Mesenchymal stem cell (in vitro differentiated cells and primary cell): ENCODE data around the gene PPP1R12B.
"Not testable (repeated sequence)": the region's sequence is repeated elsewhere in the genome, so short reads cannot be mapped to it uniquely, and the experiment has no call there.

Source experiments
- DNase-seq: peaks from one replicate; pipeline ENCODE4 v3.0.0-alpha.2; 2013
- H2AFZ ChIP-seq: one replicate; pipeline ENCODE4 v1.6.1; 2013; ENCODE audit warnings: low read depth, mild to moderate bottlenecking, control low read depth, inconsistent platforms, low read length, moderate library complexity
- H2AK5ac ChIP-seq: 2 replicates; pipeline ENCODE4 v1.6.1; 2013; ENCODE audit warnings: low read length, moderate library complexity, mild to moderate bottlenecking, inconsistent platforms; ENCODE audit not compliant: severe bottlenecking
- H2BK120ac ChIP-seq: one replicate; pipeline ENCODE4 v1.6.1; 2013; ENCODE audit warnings: low read depth, mild to moderate bottlenecking, inconsistent platforms, low read length, moderate library complexity
- H2BK12ac ChIP-seq, 2 experiments: one replicate each; pipeline ENCODE4 v1.6.1; 2013; ENCODE audit warnings: inconsistent platforms in 2 of 2, low read length in 2 of 2, mild to moderate bottlenecking in 2 of 2, moderate library complexity in 2 of 2, control low read depth in 1 of 2
- H2BK15ac ChIP-seq: one replicate; pipeline ENCODE4 v1.6.1; 2013; ENCODE audit warnings: mild to moderate bottlenecking, low read depth, inconsistent platforms; ENCODE audit not compliant: poor library complexity, severe bottlenecking
- H2BK5ac ChIP-seq: 2 replicates; pipeline ENCODE4 v1.6.1; 2013; ENCODE audit warnings: low read depth, mild to moderate bottlenecking, low read length, control low read depth, inconsistent platforms; ENCODE audit not compliant: poor library complexity, severe bottlenecking
- H3K14ac ChIP-seq, 2 experiments: one replicate each; pipeline ENCODE4 v1.6.1; 2013; ENCODE audit warnings: inconsistent platforms in 2 of 2, low read length in 2 of 2, control low read depth in 1 of 2, mild to moderate bottlenecking in 1 of 2, moderate library complexity in 1 of 2
- H3K18ac ChIP-seq, 2 experiments: one replicate each; pipeline ENCODE4 v1.6.1; 2013; ENCODE audit warnings: inconsistent platforms in 2 of 2, low read length in 2 of 2, control low read depth in 1 of 2, low read depth in 1 of 2, mild to moderate bottlenecking in 1 of 2
- H3K23ac ChIP-seq, 2 experiments: one replicate each; pipeline ENCODE4 v1.6.1; 2013; ENCODE audit warnings: inconsistent platforms in 2 of 2, low read length in 2 of 2, mild to moderate bottlenecking in 2 of 2, moderate library complexity in 2 of 2, control low read depth in 1 of 2
- H3K27ac ChIP-seq: 2 replicates; pipeline ENCODE4 v1.5.1; 2013; ENCODE audit warnings: mild to moderate bottlenecking, moderate library complexity, low read length, control low read depth, inconsistent platforms; ENCODE audit not compliant: poor library complexity, severe bottlenecking
- H3K27me3 ChIP-seq, 2 experiments: 2 replicates each; pipeline versions ENCODE4 v1.6.1 to v1.7.0; 2013; ENCODE audit warnings: low read length in 2 of 2, mild to moderate bottlenecking in 2 of 2, moderate library complexity in 2 of 2, control low read depth in 1 of 2, inconsistent platforms in 1 of 2; ENCODE audit not compliant: control insufficient read depth in 1 of 2, insufficient read depth in 1 of 2
- H3K36me3 ChIP-seq, 2 experiments: 2 replicates each; pipeline versions ENCODE4 v1.6.1 to v1.7.0; 2013; ENCODE audit warnings: low read length in 2 of 2, control low read depth in 1 of 2, inconsistent platforms in 1 of 2, low read depth in 1 of 2, mild to moderate bottlenecking in 1 of 2; ENCODE audit not compliant: insufficient read depth in 2 of 2, control insufficient read depth in 1 of 2
- H3K4ac ChIP-seq, 2 experiments: one replicate each; pipeline ENCODE4 v1.6.1; 2013; ENCODE audit warnings: inconsistent platforms in 2 of 2, low read length in 2 of 2, mild to moderate bottlenecking in 2 of 2, moderate library complexity in 2 of 2, control low read depth in 1 of 2, low read depth in 1 of 2
- H3K4me1 ChIP-seq: 2 replicates; pipeline ENCODE4 v1.6.1; 2013; ENCODE audit warnings: low read depth, low read length, control low read depth; ENCODE audit not compliant: control insufficient read depth, insufficient read depth
- H3K4me2 ChIP-seq: 2 replicates; pipeline ENCODE4 v1.6.1; 2013; ENCODE audit warnings: low read length, mild to moderate bottlenecking, inconsistent platforms; ENCODE audit not compliant: poor library complexity, severe bottlenecking
- H3K4me3 ChIP-seq, 2 experiments: 2 replicates each; pipeline versions ENCODE4 v1.5.1 to v1.7.0; 2013; ENCODE audit warnings: low read length in 2 of 2, mild to moderate bottlenecking in 2 of 2, control low read depth in 1 of 2, low read depth in 1 of 2; ENCODE audit not compliant: insufficient read depth in 1 of 2
- H3K79me1 ChIP-seq: replicated peaks from 2 replicates; pipeline ENCODE4 v1.6.1; 2013; ENCODE audit warnings: mild to moderate bottlenecking, control low read depth, low read length, inconsistent platforms; ENCODE audit not compliant: poor library complexity, severe bottlenecking
- H3K9ac ChIP-seq: 2 replicates; pipeline ENCODE4 v1.7.0; 2013; ENCODE audit warnings: mild to moderate bottlenecking, low read length, moderate library complexity
- H3K9me3 ChIP-seq: 2 replicates; pipeline ENCODE4 v1.7.0; 2013; ENCODE audit warnings: mild to moderate bottlenecking, low read length; ENCODE audit not compliant: control insufficient read depth
- H4K8ac ChIP-seq: one replicate; pipeline ENCODE4 v1.6.1; 2013; ENCODE audit warnings: inconsistent platforms, mild to moderate bottlenecking, low read length, moderate library complexity
- H4K91ac ChIP-seq: one replicate; pipeline ENCODE4 v1.6.1; 2013; ENCODE audit warnings: mild to moderate bottlenecking, low read length, inconsistent platforms
- WGBS: methylation state at CpG from one replicate; pipeline ENCODE4 v1.1.7; 2013; ENCODE audit warnings: mixed read lengths; 5-methylcytosine and 5-hydroxymethylcytosine counted together

PPP1R12B gene

DNA sequence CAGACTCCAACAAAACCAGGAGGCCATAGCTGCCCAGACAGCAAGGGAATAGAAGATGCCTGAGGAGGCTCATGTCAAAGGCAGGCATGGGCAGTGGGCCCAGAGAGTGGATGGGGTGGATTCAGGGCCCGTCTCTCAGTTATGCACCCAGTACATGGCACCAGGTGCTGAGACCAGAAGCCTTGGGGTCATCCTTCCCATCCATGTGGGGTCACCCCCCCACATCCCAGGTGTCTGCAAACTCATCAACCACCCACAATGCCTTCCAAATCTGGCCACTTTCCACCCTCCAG lies 266.7 kb downstream of the PPP1R12B start:
- not testable (repeated sequence) for H3K23ac ChIP-seq, H3K36me3 ChIP-seq, H3K4me3 ChIP-seq, H3K27me3 ChIP-seq, H3K9ac ChIP-seq, H3K79me1 ChIP-seq, H2AFZ ChIP-seq, H3K14ac ChIP-seq, H2BK12ac ChIP-seq, H3K4me2 ChIP-seq, H3K9me3 ChIP-seq, H3K4ac ChIP-seq, H2BK5ac ChIP-seq, DNase-seq
- Histone ChIP-seq H3K27ac (peak overlapping the region; percentile 80), H4K8ac (peak overlapping the region; percentile 52), H3K18ac (peak overlapping the region; percentile 30 to 67), H3K4me1 (peaks cover 39% of the 10 kb centered on the region), H2BK120ac (peak overlapping the region; percentile 61), H2BK15ac (peak overlapping the region; percentile 48), H2AK5ac (peak overlapping the region; percentile 62), H4K91ac (peak overlapping the region; percentile 59)
- WGBS, result 50% methylated on average over 1 of the region's 1 CpG

GRCh38 chr1:202615501-202616354 lies 267.2 kb downstream of the PPP1R12B start:
- Histone ChIP-seq H3K4me2 (no peak overlapping the region), H3K4me1 (peaks cover 39% of the 10 kb centered on the region), H3K36me3 (no peaks in the 10 kb centered on the region), H2AFZ (no peak overlapping the region), H2BK5ac (peak overlapping the region; percentile 69), H3K79me1 (no peaks in the 10 kb centered on the region), H3K23ac (no peak overlapping the region), H4K8ac (peak overlapping the region; percentile 55), H2BK120ac (peak overlapping the region; percentile 71), H3K27me3 (peaks cover 0 to 9% of the 10 kb centered on the region in 2 experiments), H3K4me3 (no peak overlapping the region), H3K9ac (no peak overlapping the region), H2AK5ac (no peak overlapping the region), H3K27ac (peak overlapping the region; percentile 80), H3K9me3 (no peaks in the 10 kb centered on the region), H2BK15ac (peak overlapping the region; percentile 0), H2BK12ac (peak overlapping the region in 1 of 2 experiments; percentile 69), H4K91ac (peak overlapping the region; percentile 72), H3K4ac (peak overlapping the region in 1 of 2 experiments; percentile 24), H3K14ac (no peak overlapping the region), H3K18ac (peak overlapping the region; percentile 67 to 92)
- DNase-seq, result peak; percentile 88
- 13% methylated on average over 11 of the region's 11 CpGs for WGBS

GRCh38 chr1:202616355-202616915 lies 267.9 kb downstream of the PPP1R12B start:
- no peaks in the 10 kb centered on the region for H3K79me1 ChIP-seq
- H3K27me3 ChIP-seq, result peaks cover 0 to 13% of the 10 kb centered on the region in 2 experiments
- H3K4me3 ChIP-seq, result no peak overlapping the region
- no peak overlapping the region for H2BK120ac ChIP-seq
- no peak overlapping the region for H3K9ac ChIP-seq
- peak overlapping the region; percentile 69 to 95 for H2BK12ac ChIP-seq
- DNase-seq, result peak; percentile 40
- H2AFZ ChIP-seq, result no peak overlapping the region
- H4K8ac ChIP-seq, result peak overlapping the region; percentile 33
- no peaks in the 10 kb centered on the region for H3K36me3 ChIP-seq
- H3K14ac ChIP-seq, result peak overlapping the region in 1 of 2 experiments; percentile 92
- peak overlapping the region; percentile 30 for H4K91ac ChIP-seq
- H3K4me2 ChIP-seq, result no peak overlapping the region
- peak overlapping the region; percentile 80 for H3K27ac ChIP-seq
- H3K9me3 ChIP-seq, result no peaks in the 10 kb centered on the region
- H3K23ac ChIP-seq, result no peak overlapping the region
- H2BK5ac ChIP-seq, result no peak overlapping the region
- WGBS, result 87% methylated on average over 13 of the region's 13 CpGs
- peak overlapping the region; percentile 15 to 65 for H3K4ac ChIP-seq
- H2BK15ac ChIP-seq, result no peak overlapping the region
- peak overlapping the region; percentile 43 for H2AK5ac ChIP-seq
- H3K18ac ChIP-seq, result peak overlapping the region; percentile 64 to 91
- H3K4me1 ChIP-seq, result peaks cover 39% of the 10 kb centered on the region

- Histone ChIP-seq H3K18ac (peak overlapping the region in 1 of 2 experiments; percentile 49), H3K27ac (peak overlapping the region; percentile 40), H2BK12ac (peak overlapping the region in 1 of 2 experiments; percentile 21), H3K4me1 (peaks cover 50% of the 10 kb centered on the region), H4K8ac (peak overlapping the region; percentile 14), H3K27me3 (peaks cover 0 to 25% of the 10 kb centered on the region in 2 experiments), H3K4me3 (peak overlapping the region in 1 of 2 experiments; percentile 11)
- WGBS, result 70% methylated on average over 11 of the region's 11 CpGs
- H2BK15ac ChIP-seq, H2AFZ ChIP-seq, H3K14ac ChIP-seq, H3K9me3 ChIP-seq, H3K9ac ChIP-seq, H2BK120ac ChIP-seq, DNase-seq, H4K91ac ChIP-seq, H3K4me2 ChIP-seq, H3K36me3 ChIP-seq, H3K79me1 ChIP-seq, H3K4ac ChIP-seq, H3K23ac ChIP-seq, H2AK5ac ChIP-seq, H2BK5ac ChIP-seq: not testable (repeated sequence)
Measured at GRCh38 chr1:202619012-202619411, 270.5 kb downstream of the PPP1R12B start.
